Stimulated activated memory B cell treated with anti-CD40 and anti-IgM and Interleukin-4, amounts not matched to agents 10 μg/mL and 1 μg/mL and 100 μg/mL, for 72 hours (primary cell): Measurements from ENCODE around the gene IRF2BPL.

Experiments used
- ATAC-seq: fragments of 150-1000 bp; cut with Tn5 transposase; 2 replicates; pipeline ENCODE4 v1.10.0; 2021
- H3K27ac Mint-ChIP-seq: one replicate; pipeline ENCODE4 v1.8.0; 2022; ENCODE audit warnings: mild to moderate bottlenecking, mixed read lengths
- H3K27me3 Mint-ChIP-seq: one replicate; pipeline ENCODE4 v1.8.0; 2022; ENCODE audit warnings: mixed read lengths
- H3K36me3 Mint-ChIP-seq: one replicate; pipeline ENCODE4 v1.8.0; 2022; ENCODE audit warnings: mixed read lengths
- H3K4me1 Mint-ChIP-seq: one replicate; pipeline ENCODE4 v1.8.0; 2022; ENCODE audit warnings: mixed read lengths
- H3K4me3 Mint-ChIP-seq: one replicate; pipeline ENCODE4 v1.8.0; 2022; ENCODE audit warnings: mild to moderate bottlenecking, moderate library complexity, mixed read lengths
- H3K9me3 Mint-ChIP-seq: one replicate; pipeline ENCODE4 v1.8.0; 2022; ENCODE audit warnings: mixed read lengths

Gene IRF2BPL

GRCh38 chr14:77043177-77043983 is 14.9 kb upstream of the IRF2BPL start:
- H3K4me3 Mint-ChIP-seq: peak overlapping the region; percentile 29
- peaks cover 45% of the 10 kb centered on the region for H3K4me1 Mint-ChIP-seq
- no peaks in the 10 kb centered on the region for H3K9me3 Mint-ChIP-seq
- peak overlapping the region; percentile 33 for H3K27ac Mint-ChIP-seq
- no peaks in the 10 kb centered on the region for H3K36me3 Mint-ChIP-seq
- no peaks in the 10 kb centered on the region for H3K27me3 Mint-ChIP-seq
- ATAC-seq: peak; percentile 24

GRCh38 chr14:77041881-77042545 is 13.5 kb upstream of the IRF2BPL start:
- Mint-ChIP-seq H3K27me3 (no peaks in the 10 kb centered on the region), H3K9me3 (no peaks in the 10 kb centered on the region), H3K4me3 (no peak overlapping the region), H3K36me3 (no peaks in the 10 kb centered on the region), H3K4me1 (peaks cover 59% of the 10 kb centered on the region), H3K27ac (no peak overlapping the region)
- ATAC-seq: no peak

- H3K36me3 Mint-ChIP-seq: no peaks in the 10 kb centered on the region
- H3K4me3 Mint-ChIP-seq: peak overlapping the region; percentile 77
- H3K27me3 Mint-ChIP-seq: no peaks in the 10 kb centered on the region
- ATAC-seq: no peak
- peaks cover 69% of the 10 kb centered on the region for H3K4me1 Mint-ChIP-seq
- no peaks in the 10 kb centered on the region for H3K9me3 Mint-ChIP-seq
- peak overlapping the region; percentile 89 for H3K27ac Mint-ChIP-seq
Observed at GRCh38 chr14:77040741-77041653, 12.5 kb upstream of the IRF2BPL start.

- ATAC-seq: peak; percentile 86
Observed at GRCh38 chr14:77040059-77040740, 11.7 kb upstream of the IRF2BPL start.

GRCh38 chr14:77039285-77040058 is 11.0 kb upstream of the IRF2BPL start:
- peak; percentile 31 for ATAC-seq
- H3K4me3 Mint-ChIP-seq: peak overlapping the region; percentile 77
- H3K27me3 Mint-ChIP-seq: no peaks in the 10 kb centered on the region
- no peaks in the 10 kb centered on the region for H3K9me3 Mint-ChIP-seq
- H3K36me3 Mint-ChIP-seq: no peaks in the 10 kb centered on the region
- peak overlapping the region; percentile 89 for H3K27ac Mint-ChIP-seq
- H3K4me1 Mint-ChIP-seq: peaks cover 81% of the 10 kb centered on the region

More at GRCh38 chr14:77040059-77040740, 11.7 kb upstream of the IRF2BPL start:
- Mint-ChIP-seq H3K4me3 (peak overlapping the region; percentile 77), H3K9me3 (no peaks in the 10 kb centered on the region), H3K27ac (peak overlapping the region; percentile 89), H3K36me3 (no peaks in the 10 kb centered on the region), H3K27me3 (no peaks in the 10 kb centered on the region), H3K4me1 (peaks cover 77% of the 10 kb centered on the region)

- no peak for ATAC-seq
- Mint-ChIP-seq H3K4me1 (peaks cover 81% of the 10 kb centered on the region), H3K27ac (peak overlapping the region; percentile 34), H3K9me3 (no peaks in the 10 kb centered on the region), H3K27me3 (no peaks in the 10 kb centered on the region), H3K36me3 (no peaks in the 10 kb centered on the region), H3K4me3 (no peak overlapping the region)
Observed at GRCh38 chr14:77037938-77038568, 9.5 kb upstream of the IRF2BPL start.

GRCh38 chr14:77037215-77037937 is 8.9 kb upstream of the IRF2BPL start:
- Mint-ChIP-seq H3K27me3 (no peaks in the 10 kb centered on the region), H3K4me3 (no peak overlapping the region)
- no peak for ATAC-seq

GRCh38 chr14:77036484-77037214 is 8.1 kb upstream of the IRF2BPL start:
- H3K4me3 Mint-ChIP-seq: no peak overlapping the region
- no peak for ATAC-seq
- peaks cover 91% of the 10 kb centered on the region for H3K4me1 Mint-ChIP-seq
- H3K36me3 Mint-ChIP-seq: no peaks in the 10 kb centered on the region
- H3K9me3 Mint-ChIP-seq: no peaks in the 10 kb centered on the region
- H3K27ac Mint-ChIP-seq: peak overlapping the region; percentile 34
- no peaks in the 10 kb centered on the region for H3K27me3 Mint-ChIP-seq

More at GRCh38 chr14:77037215-77037937, 8.9 kb upstream of the IRF2BPL start:
- Mint-ChIP-seq H3K4me1 (peaks cover 84% of the 10 kb centered on the region), H3K27ac (peak overlapping the region; percentile 34), H3K36me3 (no peaks in the 10 kb centered on the region), H3K9me3 (no peaks in the 10 kb centered on the region)

GRCh38 chr14:77035267-77035666 is 6.8 kb upstream of the IRF2BPL start:
- H3K27me3 Mint-ChIP-seq: no peaks in the 10 kb centered on the region
- no peak overlapping the region for H3K4me3 Mint-ChIP-seq
- H3K4me1 Mint-ChIP-seq: peaks cover 82% of the 10 kb centered on the region
- peak overlapping the region; percentile 34 for H3K27ac Mint-ChIP-seq
- no peaks in the 10 kb centered on the region for H3K36me3 Mint-ChIP-seq
- no peak for ATAC-seq
- H3K9me3 Mint-ChIP-seq: no peaks in the 10 kb centered on the region

GRCh38 chr14:77033622-77034589 is 5.4 kb upstream of the IRF2BPL start:
- H3K36me3 Mint-ChIP-seq: no peaks in the 10 kb centered on the region
- no peaks in the 10 kb centered on the region for H3K27me3 Mint-ChIP-seq
- H3K9me3 Mint-ChIP-seq: no peaks in the 10 kb centered on the region
- peak overlapping the region; percentile 98 for H3K27ac Mint-ChIP-seq
- peak; percentile 90 for ATAC-seq
- peak overlapping the region; percentile 82 for H3K4me3 Mint-ChIP-seq
- peaks cover 78% of the 10 kb centered on the region for H3K4me1 Mint-ChIP-seq

- ATAC-seq: no peak
- H3K27ac Mint-ChIP-seq: peak overlapping the region; percentile 98
Observed at GRCh38 chr14:77032844-77033621, 4.5 kb upstream of the IRF2BPL start.

More at GRCh38 chr14:77032844-77033621, 4.5 kb upstream of the IRF2BPL start:
- Mint-ChIP-seq H3K27me3 (no peaks in the 10 kb centered on the region), H3K9me3 (no peaks in the 10 kb centered on the region), H3K36me3 (no peaks in the 10 kb centered on the region), H3K4me1 (peaks cover 73% of the 10 kb centered on the region), H3K4me3 (peak overlapping the region; percentile 82)
